OCI-LY3 (cell line): ENCODE data around the gene TRAF3.

Source experiments
- CTCF ChIP-seq: fragments of 200-600, 300-600 bp; sonication (generic); IDR thresholded peaks from 2 replicates; pipeline ENCODE4 v1.5.1; 2014; ENCODE audit warnings: antibody characterized with exemption, low read length, low read depth
- EZH2phosphoT487 ChIP-seq: fragments of 200-600 bp; shearing (Covaris generic); IDR thresholded peaks from 2 replicates; pipeline ENCODE4 v1.6.1; 2018; ENCODE audit warnings: antibody characterized with exemption, mixed run types, low read depth

GRCh38 chr14:102952276-102952675 is 175.0 kb downstream of the TRAF3 start:
- TF ChIP-seq CTCF: no peak
- TF ChIP-seq EZH2phosphoT487: no peak
